Stimulated activated CD4-positive, alpha-beta T cell treated with anti-CD3 and anti-CD28 coated beads, Interleukin-4, amount 100 ng/mL, for 24 hours (primary cell): ENCODE results near the gene PCDHB15.
"Not testable (repeated sequence)": the region's sequence is repeated elsewhere in the genome, so short reads cannot be mapped to it uniquely, and the experiment has no call there.

Source experiments
- DNase-seq: peaks from one replicate; pipeline ENCODE4 v3.0.0-alpha.2; 2020

The PCDHB15 gene

DNA sequence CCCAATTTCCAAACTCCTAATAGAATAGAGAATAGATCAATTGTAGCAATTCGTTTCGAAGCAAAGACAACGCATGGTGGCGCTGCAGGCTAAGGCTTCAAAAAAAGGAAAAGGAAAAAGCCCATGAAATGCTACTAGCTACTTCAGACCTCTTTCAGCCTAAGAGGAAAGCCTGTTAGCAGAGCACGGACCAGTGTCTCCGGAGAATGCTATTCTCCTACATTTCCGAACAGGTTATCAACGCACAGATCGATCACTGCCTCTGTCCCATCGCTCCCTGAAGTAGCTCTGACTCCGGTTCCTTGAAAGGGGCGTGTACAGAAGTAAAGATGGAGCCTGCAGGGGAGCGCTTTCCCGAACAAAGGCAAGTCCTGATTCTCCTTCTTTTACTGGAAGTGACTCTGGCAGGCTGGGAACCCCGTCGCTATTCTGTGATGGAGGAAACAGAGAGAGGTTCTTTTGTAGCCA, at the start of gene PCDHB15:
Gene PCDHB15 (plus strand): TSS at position 146 of the 468 bp plus-strand sequence. CDS start 184 bp downstream, at position 330.
- DNase-seq = peak; percentile 4

DNA sequence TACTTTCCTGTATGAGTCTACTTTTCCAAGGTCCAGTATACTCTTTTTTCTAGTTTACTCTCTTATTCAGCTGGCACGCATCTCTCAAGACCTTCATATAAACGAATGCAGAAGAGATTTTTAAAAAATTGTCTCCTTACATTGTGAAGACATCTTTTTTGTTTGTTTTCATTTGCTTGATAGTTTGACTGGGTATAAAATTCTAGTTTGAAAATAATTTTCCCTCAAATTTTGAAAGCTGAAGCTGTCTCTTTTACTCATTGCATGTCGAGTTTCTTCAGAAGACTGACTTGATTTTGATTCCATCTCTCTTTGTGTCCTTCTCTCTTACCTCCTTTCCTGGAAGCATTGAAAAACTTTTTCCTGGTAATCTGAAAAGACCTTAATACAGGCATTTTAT, 48.8 kb upstream of the PCDHB15 start:
- no peak for DNase-seq

DNA sequence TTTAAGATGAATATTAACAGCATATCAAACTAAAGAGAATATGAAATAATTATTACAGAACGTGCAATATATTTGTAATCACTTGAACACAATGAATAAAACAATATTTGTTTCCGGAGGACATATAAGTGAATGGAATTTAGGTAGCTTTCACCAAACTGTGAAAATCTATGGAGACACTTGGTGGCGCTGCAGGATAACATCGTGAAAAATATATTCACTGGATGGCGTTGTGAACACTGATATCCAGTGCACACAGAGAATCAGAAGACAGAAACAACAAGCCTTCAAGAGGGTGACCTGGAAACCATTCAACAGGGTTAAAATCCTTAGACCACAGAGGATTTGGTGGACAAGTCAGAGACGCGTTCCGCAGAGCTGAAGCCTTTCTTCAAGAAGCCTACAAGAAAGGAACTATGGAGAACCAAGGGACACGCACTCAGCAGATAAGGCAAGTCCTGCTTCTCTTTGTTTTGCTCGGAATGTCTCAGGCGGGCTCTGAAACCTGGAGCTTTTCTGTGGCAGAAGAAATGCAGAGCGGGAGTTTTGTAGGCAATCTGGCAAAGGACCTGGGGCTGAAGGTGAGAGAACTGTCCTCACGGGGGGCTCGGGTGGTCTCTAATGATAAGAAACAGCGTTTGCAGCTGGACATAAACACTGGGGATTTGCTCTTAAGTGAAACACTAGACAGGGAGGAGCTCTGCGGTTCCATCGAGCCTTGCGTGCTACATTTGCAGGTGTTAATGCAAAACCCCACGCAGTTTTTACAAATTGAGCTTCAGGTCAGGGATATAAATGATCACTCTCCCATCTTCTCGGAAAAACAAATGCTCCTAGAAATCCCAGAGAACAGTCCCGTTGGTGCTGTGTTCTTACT, 45.6 kb upstream of the PCDHB15 start, which contains the start of gene PCDHB11:
Gene PCDHB11 (plus strand): TSS at position 269 of the 877 bp plus-strand sequence. CDS start 148 bp downstream, at position 417.
- no peak for DNase-seq

DNA sequence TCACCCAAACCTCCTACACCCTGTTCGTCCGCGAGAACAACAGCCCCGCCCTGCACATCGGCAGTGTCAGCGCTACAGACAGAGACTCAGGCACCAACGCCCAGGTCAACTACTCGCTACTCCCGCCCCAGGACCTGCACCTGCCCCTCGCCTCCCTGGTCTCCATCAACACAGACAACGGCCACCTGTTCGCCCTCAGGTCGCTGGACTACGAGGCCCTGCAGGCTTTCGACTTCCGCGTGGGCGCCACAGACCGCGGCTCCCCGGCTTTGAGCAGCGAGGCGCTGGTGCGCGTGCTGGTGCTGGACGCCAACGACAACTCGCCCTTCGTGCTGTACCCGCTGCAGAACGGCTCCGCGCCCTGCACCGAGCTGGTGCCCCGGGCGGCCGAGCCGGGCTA, 44.1 kb upstream of the PCDHB15 start:
- DNase-seq = not testable (repeated sequence)

DNA sequence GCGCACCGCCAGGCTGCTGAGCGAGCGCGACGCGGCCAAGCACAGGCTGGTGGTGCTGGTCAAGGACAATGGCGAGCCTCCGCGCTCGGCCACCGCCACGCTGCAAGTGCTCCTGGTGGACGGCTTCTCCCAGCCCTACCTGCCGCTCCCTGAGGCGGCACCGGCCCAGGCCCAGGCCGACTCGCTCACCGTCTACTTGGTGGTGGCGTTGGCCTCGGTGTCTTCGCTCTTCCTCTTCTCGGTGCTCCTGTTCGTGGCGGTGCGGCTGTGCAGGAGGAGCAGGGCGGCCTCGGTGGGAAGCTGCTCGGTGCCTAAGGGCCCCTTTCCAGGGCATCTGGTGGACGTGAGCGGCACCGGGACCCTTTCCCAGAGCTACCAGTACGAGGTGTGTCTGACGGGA, 43.5 kb upstream of the PCDHB15 start:
- not testable (repeated sequence) for DNase-seq

DNA sequence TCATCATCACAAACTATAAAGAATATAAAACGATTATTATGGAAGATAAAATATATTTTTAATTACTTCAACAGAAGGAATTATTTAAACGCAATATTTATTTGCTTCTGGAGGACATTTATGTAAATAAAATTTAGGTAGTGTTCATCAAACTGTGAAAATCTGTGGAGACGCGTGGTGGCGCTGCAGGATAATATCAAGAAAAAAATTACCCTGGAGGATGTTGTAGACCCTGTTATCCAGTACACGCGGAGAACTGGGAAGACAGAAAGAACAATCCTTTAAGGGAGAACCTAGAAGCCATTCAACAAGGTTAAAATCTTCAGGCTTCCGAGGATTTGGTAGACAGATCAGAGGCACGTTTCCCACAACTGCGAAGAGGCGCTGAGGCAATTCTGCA, 36.7 kb upstream of the PCDHB15 start, which contains the start of gene PCDHB12:
Gene PCDHB12 (plus strand): TSS at position 242 of the 400 bp plus-strand sequence. CDS start 189 bp downstream, outside the sequence.
- DNase-seq = no peak

DNA sequence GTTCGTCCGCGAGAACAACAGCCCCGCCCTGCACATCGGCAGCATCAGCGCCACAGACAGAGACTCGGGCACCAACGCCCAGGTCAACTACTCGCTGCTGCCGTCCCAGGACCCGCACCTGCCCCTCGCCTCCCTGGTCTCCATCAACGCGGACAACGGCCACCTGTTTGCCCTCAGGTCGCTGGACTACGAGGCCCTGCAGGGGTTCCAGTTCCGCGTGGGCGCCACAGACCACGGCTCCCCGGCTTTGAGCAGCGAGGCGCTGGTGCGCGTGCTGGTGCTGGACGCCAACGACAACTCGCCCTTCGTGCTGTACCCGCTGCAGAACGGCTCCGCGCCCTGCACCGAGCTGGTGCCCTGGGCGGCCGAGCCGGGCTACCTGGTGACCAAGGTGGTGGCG, 34.9 kb upstream of the PCDHB15 start:
- not testable (repeated sequence) for DNase-seq

DNA sequence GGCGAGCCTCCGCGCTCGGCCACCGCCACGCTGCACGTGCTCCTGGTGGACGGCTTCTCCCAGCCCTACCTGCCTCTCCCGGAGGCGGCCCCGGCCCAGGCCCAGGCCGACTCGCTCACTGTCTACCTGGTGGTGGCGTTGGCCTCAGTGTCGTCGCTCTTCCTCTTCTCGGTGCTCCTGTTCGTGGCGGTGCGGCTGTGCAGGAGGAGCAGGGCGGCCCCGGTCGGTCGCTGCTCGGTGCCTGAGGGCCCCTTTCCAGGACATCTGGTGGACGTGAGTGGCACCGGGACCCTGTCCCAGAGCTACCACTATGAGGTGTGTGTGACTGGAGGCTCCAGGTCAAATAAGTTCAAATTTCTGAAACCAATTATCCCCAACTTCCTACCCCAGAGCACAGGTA, 34.3 kb upstream of the PCDHB15 start:
- DNase-seq = not testable (repeated sequence)

DNA sequence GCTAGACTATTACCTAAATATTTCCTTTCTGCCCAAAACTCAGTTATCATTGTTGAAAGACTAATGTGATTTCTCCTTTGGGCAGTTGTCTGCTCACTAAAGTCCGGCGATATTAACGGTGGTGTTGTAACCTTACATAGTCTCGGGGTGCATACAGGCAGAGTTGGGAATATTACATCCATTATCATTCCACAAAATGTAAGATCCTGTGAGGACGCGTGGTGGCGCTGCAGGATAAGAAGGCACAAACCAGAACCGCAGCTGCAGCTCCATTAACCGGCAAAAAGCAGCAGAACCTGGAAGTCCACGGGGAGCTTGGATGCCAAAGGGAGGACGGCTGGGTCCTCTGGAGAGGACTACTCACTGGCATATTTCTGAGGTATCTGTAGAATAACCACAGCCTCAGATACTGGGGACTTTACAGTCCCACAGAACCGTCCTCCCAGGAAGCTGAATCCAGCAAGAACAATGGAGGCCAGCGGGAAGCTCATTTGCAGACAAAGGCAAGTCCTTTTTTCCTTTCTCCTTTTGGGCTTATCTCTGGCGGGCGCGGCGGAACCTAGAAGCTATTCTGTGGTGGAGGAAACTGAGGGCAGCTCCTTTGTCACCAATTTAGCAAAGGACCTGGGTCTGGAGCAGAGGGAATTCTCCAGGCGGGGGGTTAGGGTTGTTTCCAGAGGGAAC, 31.4 kb upstream of the PCDHB15 start, which contains the start of gene PCDHB13:
Gene PCDHB13 (plus strand): TSS at position 264 of the 684 bp plus-strand sequence. CDS start 205 bp downstream, at position 469.
- DNase-seq = peak; percentile 19

DNA sequence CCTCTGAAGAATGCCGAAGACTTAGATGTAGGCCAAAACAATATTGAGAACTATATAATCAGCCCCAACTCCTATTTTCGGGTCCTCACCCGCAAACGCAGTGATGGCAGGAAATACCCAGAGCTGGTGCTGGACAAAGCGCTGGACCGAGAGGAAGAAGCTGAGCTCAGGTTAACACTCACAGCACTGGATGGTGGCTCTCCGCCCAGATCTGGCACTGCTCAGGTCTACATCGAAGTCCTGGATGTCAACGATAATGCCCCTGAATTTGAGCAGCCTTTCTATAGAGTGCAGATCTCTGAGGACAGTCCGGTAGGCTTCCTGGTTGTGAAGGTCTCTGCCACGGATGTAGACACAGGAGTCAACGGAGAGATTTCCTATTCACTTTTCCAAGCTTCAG, 30.6 kb upstream of the PCDHB15 start:
- DNase-seq = not testable (repeated sequence)

DNA sequence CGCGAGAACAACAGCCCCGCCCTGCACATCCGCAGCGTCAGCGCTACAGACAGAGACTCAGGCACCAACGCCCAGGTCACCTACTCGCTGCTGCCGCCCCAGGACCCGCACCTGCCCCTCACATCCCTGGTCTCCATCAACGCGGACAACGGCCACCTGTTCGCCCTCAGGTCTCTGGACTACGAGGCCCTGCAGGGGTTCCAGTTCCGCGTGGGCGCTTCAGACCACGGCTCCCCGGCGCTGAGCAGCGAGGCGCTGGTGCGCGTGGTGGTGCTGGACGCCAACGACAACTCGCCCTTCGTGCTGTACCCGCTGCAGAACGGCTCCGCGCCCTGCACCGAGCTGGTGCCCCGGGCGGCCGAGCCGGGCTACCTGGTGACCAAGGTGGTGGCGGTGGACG, 29.7 kb upstream of the PCDHB15 start:
- not testable (repeated sequence) for DNase-seq

DNA sequence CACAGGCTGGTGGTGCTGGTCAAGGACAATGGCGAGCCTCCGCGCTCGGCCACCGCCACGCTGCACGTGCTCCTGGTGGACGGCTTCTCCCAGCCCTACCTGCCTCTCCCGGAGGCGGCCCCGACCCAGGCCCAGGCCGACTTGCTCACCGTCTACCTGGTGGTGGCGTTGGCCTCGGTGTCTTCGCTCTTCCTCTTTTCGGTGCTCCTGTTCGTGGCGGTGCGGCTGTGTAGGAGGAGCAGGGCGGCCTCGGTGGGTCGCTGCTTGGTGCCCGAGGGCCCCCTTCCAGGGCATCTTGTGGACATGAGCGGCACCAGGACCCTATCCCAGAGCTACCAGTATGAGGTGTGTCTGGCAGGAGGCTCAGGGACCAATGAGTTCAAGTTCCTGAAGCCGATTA, 29.2 kb upstream of the PCDHB15 start:
- DNase-seq = not testable (repeated sequence)

DNA sequence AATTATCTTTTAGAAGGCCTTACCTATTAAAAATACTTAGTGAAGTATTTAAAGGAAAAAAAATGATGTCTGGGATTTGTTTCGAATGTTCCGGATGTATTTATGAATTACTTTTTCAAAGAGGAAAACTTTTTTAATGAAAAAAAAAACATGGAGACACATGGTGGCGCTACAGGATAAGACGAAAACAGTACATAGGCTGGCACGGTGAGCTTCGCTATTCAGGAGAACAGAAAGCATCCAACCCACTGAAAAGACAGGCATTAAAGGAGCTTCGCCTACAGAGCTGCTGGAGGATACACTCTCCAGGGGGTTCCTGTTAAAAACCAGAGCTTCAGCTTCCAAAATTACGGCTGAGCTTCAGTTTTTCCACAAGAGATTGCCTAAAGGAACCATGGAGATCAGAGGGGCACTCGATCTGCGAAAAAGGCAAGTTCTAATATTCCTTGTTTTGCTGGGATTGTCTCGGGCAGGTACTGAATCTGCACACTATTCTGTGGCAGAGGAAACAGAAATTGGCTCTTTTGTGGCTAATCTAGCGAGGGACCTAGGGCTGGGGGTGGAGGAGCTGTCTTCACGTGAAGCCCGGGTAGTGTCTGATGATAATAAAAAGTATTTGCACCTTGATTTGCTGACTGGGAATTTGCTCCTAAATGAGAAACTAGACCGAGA, 21.9 kb upstream of the PCDHB15 start, which contains the start of gene PCDHB14:
Gene PCDHB14 (plus strand): TSS at position 232 of the 672 bp plus-strand sequence. CDS start 163 bp downstream, at position 395.
- no peak for DNase-seq

DNA sequence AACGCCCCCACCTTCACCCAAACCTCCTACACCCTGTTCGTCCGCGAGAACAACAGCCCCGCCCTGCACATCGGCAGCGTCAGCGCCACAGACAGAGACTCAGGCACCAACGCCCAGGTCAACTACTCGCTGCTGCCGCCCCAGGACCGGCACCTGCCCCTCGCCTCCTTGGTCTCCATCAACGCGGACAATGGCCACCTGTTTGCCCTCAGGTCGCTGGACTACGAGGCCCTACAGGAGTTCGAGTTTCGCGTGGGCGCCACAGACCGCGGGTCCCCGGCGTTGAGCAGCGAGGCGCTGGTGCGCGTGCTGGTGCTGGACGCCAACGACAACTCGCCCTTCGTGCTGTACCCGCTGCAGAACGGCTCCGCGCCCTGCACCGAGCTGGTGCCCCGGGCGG, 20.4 kb upstream of the PCDHB15 start:
- not testable (repeated sequence) for DNase-seq

DNA sequence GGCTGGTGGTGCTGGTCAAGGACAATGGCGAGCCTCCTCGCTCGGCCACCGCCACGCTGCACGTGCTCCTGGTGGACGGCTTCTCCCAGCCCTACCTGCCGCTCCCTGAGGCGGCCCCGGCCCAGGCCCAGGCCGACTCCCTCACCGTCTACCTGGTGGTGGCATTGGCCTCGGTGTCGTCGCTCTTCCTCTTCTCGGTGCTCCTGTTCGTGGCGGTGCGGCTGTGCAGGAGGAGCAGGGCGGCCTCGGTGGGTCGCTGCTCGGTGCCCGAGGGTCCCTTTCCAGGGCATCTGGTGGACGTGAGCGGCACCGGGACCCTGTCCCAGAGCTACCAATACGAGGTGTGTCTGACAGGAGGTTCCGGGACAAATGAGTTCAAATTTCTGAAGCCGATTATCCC, 19.8 kb upstream of the PCDHB15 start:
- not testable (repeated sequence) for DNase-seq

DNA sequence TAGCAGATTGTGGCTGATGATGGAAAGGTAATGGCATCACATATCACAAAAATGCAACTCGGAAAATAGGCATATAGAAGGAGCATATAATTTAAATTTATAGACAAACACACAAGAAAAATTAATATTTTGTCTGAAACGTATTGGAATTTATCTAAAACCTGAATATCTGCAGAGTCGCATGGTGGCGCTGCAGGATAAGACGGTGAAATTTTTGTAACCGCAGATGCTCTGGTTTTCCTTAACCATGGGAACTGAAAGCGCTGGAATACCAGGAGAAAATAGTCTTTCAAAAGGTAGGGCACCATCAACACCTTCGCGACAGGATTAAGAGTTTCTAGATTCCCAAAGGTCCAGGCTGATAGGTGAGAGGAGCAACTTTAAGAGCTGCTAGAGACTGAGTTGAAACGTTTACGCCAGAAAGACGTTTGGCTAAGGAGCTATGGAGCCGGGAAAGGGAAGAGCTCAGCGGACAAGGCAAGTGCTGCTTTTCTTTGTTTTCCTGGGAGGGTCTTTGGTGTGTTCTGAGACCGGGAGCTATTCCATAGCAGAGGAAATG, 11.0 kb upstream of the PCDHB15 start:
- no peak for DNase-seq

DNA sequence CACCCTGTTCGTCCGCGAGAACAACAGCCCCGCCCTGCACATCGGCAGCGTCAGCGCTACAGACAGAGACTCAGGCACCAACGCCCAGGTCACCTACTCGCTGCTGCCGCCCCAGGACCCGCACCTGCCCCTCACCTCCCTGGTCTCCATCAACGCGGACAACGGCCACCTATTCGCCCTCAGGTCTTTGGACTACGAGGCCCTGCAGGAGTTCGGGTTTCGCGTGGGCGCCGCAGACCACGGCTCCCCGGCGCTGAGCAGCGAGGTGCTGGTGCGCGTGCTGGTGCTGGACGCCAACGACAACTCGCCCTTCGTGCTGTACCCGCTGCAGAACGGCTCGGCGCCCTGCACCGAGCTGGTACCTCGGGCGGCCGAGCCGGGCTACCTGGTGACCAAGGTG, 9.3 kb upstream of the PCDHB15 start:
- not testable (repeated sequence) for DNase-seq

DNA sequence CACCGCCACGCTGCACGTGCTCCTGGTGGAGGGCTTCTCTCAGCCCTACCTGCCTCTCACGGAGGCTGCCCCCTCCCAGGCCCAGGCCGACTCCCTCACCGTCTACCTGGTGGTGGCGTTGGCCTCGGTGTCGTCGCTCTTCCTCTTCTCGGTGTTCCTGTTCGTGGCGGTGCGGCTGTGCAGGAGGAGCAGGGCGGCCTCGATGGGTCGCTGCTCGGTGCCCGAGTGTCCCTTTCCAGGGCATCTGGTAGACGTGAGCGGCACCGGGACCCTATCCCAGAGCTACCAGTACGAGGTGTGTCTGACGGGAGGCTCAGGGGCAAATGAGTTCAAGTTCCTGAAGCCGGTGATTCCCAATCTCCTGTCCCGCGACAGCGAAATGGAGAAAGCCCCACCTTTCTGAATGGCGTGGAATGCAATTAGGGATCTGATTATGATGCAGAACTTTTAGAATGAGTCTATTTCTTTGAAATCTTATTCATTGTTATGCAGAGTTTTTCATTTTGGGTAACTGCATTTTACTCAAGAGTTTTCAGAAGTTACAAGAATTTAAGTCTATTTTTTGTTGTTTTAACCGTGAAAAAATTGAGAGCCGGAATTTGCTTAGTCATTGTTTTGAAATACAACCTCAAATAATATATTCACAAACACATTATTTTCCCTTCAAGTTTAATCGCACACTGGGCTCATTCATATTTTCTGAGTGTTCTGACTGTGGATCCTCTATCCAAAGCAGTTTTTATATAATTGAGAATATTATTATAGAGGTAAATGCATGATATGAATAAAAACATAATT, 8.5 kb upstream of the PCDHB15 start:
- no peak for DNase-seq

DNA sequence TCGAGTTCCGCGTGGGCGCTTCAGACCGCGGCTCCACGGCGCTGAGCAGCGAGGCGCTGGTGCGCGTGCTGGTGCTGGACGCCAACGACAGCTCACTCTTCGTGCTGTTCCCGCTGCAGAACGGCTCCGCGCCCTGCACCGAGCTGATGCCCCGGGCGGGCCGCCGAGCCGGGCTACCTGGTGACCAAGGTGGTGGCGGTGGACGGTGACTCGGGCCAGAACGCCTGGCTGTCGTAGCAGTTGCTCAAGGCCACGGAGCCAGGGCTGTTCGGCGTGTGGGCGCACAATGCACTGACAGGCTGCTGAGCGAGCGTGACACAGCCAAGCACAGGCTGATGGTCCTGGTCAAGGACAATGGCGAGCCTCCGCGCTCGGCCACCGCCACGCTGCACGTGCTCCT, 3.7 kb upstream of the PCDHB15 start:
- DNase-seq = no peak

DNA sequence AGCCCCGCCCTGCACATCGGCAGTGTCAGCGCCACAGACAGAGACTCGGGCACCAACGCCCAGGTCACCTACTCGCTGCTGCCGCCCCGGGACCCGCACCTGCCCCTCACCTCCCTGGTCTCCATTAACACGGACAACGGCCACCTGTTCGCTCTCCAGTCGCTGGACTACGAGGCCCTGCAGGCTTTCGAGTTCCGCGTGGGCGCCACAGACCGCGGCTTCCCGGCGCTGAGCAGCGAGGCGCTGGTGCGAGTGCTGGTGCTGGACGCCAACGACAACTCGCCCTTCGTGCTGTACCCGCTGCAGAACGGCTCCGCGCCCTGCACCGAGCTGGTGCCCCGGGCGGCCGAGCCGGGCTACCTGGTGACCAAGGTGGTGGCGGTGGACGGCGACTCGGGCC, 1.8 kb downstream of the PCDHB15 start:
- DNase-seq = not testable (repeated sequence)

DNA sequence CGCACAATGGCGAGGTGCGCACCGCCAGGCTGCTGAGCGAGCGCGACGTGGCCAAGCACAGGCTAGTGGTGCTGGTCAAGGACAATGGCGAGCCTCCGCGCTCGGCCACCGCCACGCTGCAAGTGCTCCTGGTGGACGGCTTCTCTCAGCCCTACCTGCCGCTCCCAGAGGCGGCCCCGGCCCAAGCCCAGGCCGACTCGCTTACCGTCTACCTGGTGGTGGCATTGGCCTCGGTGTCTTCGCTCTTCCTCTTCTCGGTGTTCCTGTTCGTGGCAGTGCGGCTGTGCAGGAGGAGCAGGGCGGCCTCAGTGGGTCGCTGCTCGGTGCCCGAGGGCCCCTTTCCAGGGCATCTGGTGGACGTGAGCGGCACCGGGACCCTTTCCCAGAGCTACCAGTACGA, 2.2 kb downstream of the PCDHB15 start:
- not testable (repeated sequence) for DNase-seq
